Measurements from ENCODE around the gene BAIAP2L1.

GRCh38 chr7:98409843-98410242 is 9.0 kb upstream of the BAIAP2L1 start:
- TF ChIP-seq EZH2 (IDR thresholded peaks at IDR 0.05; ENCODE audit: low read depth, unreplicated experiment) (no peak), EZH2phosphoT487 (IDR thresholded peaks at IDR 0.05; ENCODE audit: unreplicated experiment) (no peak), CTCF (conservative IDR thresholded peaks at IDR 0.05; ENCODE audit: low read depth in 2 of 2) (no peak), REST (IDR thresholded peaks at IDR 0.05; ENCODE audit: unreplicated experiment) (no peak), CREB1 (CRISPR knock-in tag; IDR thresholded peaks at IDR 0.05; ENCODE audit: low read depth) (no peak), POLR2AphosphoS5 (IDR thresholded peaks at IDR 0.05; ENCODE audit: low read depth) (no peak), ZNF462 (CRISPR knock-in tag; IDR thresholded peaks at IDR 0.05) (no peak), ETS1 (IDR thresholded peaks at IDR 0.05) (no peak), JUNB (IDR thresholded peaks at IDR 0.05; ENCODE audit: unreplicated experiment) (no peak), STAT1 (IDR thresholded peaks at IDR 0.05; ENCODE audit: unreplicated experiment) (no peak), ZNF331 (CRISPR knock-in tag; IDR thresholded peaks at IDR 0.05; ENCODE audit: low read depth) (no peak), NANOG (IDR thresholded peaks at IDR 0.05; ENCODE audit: borderline replicate concordance) (no peak), ZNF114 (CRISPR knock-in tag; IDR thresholded peaks at IDR 0.05) (no peak)

Data from GM23338 (cell line).